ENCODE results near the gene ADAMTSL2. TPM values are rescaled to one million over a fixed set of nuclear protein-coding genes. Genes with fewer than 3 reads are reported as not detected.

The ADAMTSL2 gene
- total and polyA plus RNA-seq, 2 of the 13 experiments (the other 11 are each of a cell fraction or from before 2014, with no cell fraction given) = 1.9 to 3.8 TPM

DNA sequence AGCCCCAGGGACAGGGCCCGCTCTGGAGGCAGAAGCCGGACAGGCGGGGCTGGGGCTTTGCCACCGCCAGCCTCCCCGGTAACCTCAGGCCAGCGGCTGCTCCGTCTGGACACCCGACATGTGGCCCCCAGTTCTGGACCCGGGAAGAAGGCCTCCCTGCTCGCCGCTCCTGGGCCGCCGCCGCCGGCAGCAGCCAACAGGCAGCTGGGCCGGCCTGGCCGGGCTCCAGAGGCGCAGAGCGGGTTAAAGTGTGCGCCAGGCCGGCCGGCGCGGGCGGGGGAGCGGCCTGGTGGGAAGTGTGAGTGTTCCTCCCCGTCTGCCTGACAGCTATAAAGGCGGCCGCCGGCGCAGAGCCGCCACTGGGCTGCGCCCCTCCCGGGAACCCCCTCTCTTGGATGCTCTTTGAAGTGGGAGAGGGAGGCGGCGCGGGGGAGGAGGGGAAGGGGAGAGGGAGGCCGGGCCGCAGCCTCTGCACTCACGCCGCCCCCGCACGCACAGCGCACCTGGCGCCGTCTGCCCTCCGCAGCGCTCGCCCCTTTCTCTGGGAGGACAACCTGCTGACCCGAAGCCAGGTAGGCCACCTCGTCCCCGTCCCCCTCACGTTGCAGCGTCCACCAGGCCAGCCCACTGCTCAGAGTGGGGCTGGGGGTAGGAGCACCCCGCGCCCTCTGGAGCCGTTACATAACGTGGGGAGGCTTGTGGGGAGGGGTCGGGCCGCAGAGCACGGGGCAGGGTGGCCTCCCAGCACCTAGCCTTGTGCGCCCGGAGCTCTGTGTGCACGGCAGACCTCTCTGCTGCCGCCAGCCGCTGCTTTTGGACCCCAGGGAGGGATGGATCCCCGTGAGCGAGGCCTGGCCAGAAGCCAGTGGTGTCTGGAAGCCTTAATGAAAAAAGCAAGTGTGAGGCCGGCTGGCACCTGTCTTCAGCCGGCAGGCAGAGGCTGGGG, at the start of gene ADAMTSL2 (continued):
- TF ChIP-seq FOXM1 (CRISPR knock-in tag; IDR thresholded peaks at IDR 0.05) (no peak), ARNT (IDR thresholded peaks at IDR 0.05) (no peak), ZFP1 (CRISPR knock-in tag; IDR thresholded peaks at IDR 0.05) (no peak), SMARCE1 (IDR thresholded peaks at IDR 0.05; ENCODE audit: borderline replicate concordance) (no peak), SP4 (CRISPR knock-in tag; IDR thresholded peaks at IDR 0.05) (no peak), ZNF567 (CRISPR knock-in tag; IDR thresholded peaks at IDR 0.05; ENCODE audit: borderline replicate concordance) (no peak), JUND (CRISPR knock-in tag; IDR thresholded peaks at IDR 0.05) (no peak), FOSL1 (CRISPR knock-in tag; IDR thresholded peaks at IDR 0.05; ENCODE audit: borderline replicate concordance) (no peak), KLF6 (CRISPR knock-in tag; IDR thresholded peaks at IDR 0.05) (0 out of 2 replicates have a peak, but pooled peaks have one; percentile 17), ZFP37 (CRISPR knock-in tag; IDR thresholded peaks at IDR 0.05; ENCODE audit: borderline replicate concordance) (no peak), FOXJ3 (CRISPR knock-in tag; IDR thresholded peaks at IDR 0.05; ENCODE audit: borderline replicate concordance) (no peak), ZNF652 (CRISPR knock-in tag; IDR thresholded peaks at IDR 0.05; ENCODE audit: borderline replicate concordance, low read depth) (peak; percentile 76), ZSCAN20 (CRISPR knock-in tag; IDR thresholded peaks at IDR 0.05; ENCODE audit: borderline replicate concordance) (no peak), CREM (IDR thresholded peaks at IDR 0.05) (no peak), CREM (CRISPR knock-in tag; IDR thresholded peaks at IDR 0.05) (no peak), ZMYM4 (CRISPR knock-in tag; IDR thresholded peaks at IDR 0.05) (0 out of 2 replicates have a peak, but pooled peaks have one; percentile 29), AKAP8 (CRISPR knock-in tag; IDR thresholded peaks at IDR 0.05) (0 out of 2 replicates have a peak, but pooled peaks have one; percentile 30), SYNCRIP (IDR thresholded peaks at IDR 0.05; ENCODE audit: insufficient read depth, low read depth, low read length) (no peak), KDM6A (CRISPR knock-in tag; IDR thresholded peaks at IDR 0.05; ENCODE audit: low read depth) (no peak), SP1 (IDR thresholded peaks at IDR 0.05) (no peak), SP1 (CRISPR knock-in tag; IDR thresholded peaks at IDR 0.05) (no peak)
- TF ChIP-seq, protein P1, sequence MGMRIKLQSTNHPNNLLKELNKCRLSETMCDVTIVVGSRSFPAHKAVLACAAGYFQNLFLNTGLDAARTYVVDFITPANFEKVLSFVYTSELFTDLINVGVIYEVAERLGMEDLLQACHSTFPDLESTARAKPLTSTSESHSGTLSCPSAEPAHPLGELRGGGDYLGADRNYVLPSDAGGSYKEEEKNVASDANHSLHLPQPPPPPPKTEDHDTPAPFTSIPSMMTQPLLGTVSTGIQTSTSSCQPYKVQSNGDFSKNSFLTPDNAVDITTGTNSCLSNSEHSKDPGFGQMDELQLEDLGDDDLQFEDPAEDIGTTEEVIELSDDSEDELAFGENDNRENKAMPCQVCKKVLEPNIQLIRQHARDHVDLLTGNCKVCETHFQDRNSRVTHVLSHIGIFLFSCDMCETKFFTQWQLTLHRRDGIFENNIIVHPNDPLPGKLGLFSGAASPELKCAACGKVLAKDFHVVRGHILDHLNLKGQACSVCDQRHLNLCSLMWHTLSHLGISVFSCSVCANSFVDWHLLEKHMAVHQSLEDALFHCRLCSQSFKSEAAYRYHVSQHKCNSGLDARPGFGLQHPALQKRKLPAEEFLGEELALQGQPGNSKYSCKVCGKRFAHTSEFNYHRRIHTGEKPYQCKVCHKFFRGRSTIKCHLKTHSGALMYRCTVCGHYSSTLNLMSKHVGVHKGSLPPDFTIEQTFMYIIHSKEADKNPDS (CRISPR knock-in tag; IDR thresholded peaks at IDR 0.05) = 0 out of 2 replicates have a peak, but pooled peaks have one; percentile 33
- TF ChIP-seq, protein P2, sequence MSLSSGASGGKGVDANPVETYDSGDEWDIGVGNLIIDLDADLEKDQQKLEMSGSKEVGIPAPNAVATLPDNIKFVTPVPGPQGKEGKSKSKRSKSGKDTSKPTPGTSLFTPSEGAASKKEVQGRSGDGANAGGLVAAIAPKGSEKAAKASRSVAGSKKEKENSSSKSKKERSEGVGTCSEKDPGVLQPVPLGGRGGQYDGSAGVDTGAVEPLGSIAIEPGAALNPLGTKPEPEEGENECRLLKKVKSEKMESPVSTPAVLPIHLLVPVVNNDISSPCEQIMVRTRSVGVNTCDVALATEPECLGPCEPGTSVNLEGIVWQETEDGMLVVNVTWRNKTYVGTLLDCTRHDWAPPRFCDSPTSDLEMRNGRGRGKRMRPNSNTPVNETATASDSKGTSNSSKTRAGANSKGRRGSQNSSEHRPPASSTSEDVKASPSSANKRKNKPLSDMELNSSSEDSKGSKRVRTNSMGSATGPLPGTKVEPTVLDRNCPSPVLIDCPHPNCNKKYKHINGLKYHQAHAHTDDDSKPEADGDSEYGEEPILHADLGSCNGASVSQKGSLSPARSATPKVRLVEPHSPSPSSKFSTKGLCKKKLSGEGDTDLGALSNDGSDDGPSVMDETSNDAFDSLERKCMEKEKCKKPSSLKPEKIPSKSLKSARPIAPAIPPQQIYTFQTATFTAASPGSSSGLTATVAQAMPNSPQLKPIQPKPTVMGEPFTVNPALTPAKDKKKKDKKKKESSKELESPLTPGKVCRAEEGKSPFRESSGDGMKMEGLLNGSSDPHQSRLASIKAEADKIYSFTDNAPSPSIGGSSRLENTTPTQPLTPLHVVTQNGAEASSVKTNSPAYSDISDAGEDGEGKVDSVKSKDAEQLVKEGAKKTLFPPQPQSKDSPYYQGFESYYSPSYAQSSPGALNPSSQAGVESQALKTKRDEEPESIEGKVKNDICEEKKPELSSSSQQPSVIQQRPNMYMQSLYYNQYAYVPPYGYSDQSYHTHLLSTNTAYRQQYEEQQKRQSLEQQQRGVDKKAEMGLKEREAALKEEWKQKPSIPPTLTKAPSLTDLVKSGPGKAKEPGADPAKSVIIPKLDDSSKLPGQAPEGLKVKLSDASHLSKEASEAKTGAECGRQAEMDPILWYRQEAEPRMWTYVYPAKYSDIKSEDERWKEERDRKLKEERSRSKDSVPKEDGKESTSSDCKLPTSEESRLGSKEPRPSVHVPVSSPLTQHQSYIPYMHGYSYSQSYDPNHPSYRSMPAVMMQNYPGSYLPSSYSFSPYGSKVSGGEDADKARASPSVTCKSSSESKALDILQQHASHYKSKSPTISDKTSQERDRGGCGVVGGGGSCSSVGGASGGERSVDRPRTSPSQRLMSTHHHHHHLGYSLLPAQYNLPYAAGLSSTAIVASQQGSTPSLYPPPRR (CRISPR knock-in tag; IDR thresholded peaks at IDR 0.05; ENCODE audit: borderline replicate concordance) = no peak
